GM19239 (cell line): ENCODE measurements around the gene GRIK3.

ENCODE experiments used
- DNase-seq: peaks from one replicate; pipeline ENCODE4 v3.0.0; 2011; ENCODE audit warnings: low spot score; ENCODE audit not compliant: insufficient read length
- FAIRE-seq: peaks from 2 replicates; lab custom pipeline; 2011; peaks lifted over from hg19 to GRCh38; lab: Jason Lieb, UNC

GRIK3 gene

DNA sequence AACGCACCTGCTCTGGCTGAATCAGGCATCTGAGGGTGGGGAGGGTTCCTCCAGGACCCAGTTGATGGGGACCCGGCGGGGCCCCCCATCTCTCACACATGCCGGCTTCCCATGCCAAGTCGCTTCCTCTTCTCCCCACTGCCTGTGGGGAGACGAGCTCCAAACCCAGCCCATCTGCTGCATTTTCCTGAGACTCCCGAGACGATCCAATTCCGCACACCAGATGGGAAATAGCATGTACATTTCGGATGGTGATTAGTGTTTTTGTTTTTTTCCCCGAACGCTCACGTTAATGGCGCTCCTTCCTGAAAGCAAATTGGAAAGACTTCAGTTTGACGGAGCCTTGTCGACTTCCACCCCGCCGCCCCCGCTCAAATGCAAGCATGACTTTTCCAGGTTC lies 13.2 kb upstream of the GRIK3 start:
- DNase-seq: no peak
- FAIRE-seq: no peak

DNA sequence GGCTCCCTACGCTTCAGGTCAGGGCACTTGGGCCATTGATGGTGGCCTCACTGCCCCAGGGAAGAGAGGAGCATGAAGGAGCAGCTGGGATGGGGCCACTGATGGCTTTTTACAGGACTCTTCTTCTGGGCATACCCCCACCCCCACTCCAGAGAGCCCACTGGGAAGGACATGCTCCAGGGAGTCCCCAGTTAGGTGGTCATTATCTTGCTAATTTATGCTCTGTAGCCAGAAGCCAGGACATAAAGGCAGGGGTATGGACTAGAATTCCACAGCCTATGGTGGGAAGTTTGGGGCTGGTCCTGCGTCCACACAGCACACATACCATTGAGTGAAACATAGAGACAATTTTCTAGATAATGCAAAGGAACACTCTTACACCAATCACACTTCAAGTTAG lies 8.8 kb upstream of the GRIK3 start:
- DNase-seq: no peak
- FAIRE-seq: no peak

DNA sequence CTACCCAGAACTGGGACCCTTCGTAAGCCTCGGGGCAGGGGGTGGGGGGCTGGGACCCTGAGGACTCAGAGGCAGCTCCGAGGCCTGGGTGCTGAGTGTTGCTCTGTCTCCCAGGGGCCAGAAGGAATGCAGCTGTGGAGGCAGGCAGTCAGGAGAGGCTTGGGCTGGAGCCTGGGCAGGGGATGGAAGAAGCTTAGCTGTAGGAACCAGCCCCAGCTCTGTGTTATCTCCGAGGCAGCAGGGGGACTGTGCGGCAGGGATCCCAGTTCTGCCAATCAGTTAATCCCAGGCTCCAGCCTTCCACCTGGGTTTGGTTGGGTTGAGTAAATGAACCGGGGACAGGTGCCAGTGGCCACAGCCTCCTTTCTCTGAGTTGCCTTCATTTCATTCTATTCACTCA lies 8.2 kb upstream of the GRIK3 start:
- FAIRE-seq (no peak), DNase-seq (no peak)

DNA sequence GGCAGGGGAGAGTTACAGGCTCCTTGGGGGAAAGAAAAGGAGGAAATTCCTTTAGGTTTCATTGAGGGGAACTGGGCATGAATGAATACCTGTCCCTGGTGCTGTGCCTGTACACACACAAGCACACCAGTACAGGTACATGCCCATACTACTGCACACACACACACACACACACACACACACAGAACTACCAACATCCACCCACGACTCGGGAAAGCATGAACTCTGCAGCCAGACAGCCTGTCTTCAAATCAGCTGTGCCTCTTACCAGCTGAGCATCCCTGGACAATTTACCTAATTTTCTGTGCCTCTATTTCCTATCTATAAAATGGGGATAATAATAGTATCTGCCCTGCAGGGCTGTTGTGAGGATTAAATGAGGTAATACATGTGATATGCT lies 7.2 kb upstream of the GRIK3 start:
- no peak for FAIRE-seq

DNA sequence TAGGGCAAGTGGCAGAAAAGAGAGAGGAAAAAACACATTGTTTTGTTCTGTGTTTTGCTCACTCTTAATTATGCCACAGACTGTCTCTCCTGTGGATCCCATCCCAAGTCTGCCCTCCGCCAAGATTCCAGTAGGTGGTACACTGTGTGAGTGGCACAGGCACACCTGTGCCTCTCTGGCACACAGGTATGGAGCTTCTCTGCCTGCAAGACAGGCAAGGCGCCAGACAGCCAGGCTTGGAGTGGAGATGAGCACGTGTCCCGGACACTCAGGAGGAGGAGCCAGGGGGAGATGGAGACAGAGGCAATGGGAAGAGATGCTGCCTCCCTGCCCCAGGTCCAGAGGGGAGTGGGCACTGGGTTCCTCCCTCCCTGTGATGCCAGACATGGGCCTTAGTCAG lies 6.5 kb upstream of the GRIK3 start:
- FAIRE-seq: no peak
- DNase-seq: no peak

More for the DNA sequence above, 7.2 kb upstream of the GRIK3 start:
- DNase-seq: no peak

DNA sequence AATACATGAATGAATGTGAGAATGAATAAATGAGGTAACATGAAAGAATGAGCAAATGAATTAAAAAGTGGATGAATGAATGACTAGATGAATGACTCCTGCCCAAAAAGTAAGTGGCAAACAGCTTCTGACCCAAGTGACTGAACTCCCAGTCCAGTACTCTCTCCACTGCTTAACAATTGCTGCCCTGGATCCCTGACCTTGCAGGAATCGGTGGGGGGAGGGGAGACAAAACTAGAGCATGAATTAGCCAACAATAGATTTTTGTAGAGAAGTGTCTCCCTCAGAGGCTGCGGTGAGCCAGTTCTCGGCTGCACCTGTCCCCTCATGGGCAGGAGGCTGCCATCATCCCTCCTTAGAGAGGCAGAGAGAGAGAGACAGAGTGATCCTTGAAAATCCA lies 5.9 kb upstream of the GRIK3 start:
- no peak for DNase-seq
- FAIRE-seq: no peak

DNA sequence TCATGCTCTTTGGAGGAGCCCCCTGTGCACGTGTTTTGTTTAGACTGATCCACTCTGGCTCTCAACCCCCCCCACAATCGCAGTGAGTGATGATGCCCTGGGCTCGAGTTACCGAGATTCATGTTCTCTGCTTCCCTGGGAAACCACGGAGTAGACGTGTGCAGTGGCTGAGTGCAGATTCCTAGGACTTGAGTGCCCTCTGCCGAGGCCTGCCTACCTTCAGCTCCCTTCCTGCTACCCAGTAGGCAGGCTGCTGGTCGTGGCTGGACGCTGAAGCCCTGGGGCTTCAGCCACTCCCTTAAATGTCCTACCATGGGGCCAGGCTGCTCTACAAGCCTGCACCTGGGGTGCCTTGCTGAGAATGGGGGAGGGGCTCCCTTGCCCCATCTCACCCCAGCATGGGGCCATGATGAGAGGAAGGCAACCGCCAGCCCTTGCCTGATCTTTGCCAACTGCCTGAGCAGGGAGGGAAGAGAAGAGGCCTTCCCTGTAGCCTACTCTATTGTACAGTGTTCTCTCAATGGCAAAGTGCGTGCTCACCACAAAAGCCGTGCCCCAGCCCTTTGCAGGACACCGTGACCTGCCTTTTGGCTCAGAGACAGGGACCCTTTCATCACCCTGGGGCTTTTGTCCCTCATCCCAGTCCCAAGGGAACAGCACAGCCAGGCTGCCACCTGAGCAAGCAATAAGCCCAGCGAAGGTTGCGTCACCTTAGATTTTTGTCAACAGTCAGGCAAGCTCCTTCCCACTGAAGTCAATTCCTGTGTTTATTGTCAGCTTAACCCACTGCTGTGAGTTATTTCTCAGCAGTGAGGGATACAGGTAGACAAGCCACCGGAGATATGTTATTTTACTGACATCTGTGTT lies 4.1 kb upstream of the GRIK3 start:
- DNase-seq: no peak
- FAIRE-seq: no peak

DNA sequence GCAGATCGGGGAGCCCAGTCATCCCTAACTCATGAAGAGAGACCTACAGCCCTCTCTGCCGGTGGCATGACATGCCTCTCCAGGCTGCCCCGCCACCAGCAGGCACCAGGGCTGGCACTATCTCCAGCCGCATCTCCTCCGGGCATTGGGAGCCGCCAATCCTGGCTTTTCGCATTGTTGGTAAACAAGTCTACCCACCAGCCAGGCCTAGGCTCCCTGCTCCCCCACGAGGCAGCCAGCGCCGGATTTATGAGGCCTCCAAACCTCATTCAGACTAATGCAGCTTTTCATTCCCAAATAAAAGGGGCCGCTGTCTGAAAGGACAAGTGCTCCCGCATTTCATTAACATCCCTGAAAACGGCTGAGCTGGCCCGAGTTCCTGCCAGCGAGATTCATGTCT lies 3.4 kb upstream of the GRIK3 start:
- no peak for FAIRE-seq
- DNase-seq: no peak

DNA sequence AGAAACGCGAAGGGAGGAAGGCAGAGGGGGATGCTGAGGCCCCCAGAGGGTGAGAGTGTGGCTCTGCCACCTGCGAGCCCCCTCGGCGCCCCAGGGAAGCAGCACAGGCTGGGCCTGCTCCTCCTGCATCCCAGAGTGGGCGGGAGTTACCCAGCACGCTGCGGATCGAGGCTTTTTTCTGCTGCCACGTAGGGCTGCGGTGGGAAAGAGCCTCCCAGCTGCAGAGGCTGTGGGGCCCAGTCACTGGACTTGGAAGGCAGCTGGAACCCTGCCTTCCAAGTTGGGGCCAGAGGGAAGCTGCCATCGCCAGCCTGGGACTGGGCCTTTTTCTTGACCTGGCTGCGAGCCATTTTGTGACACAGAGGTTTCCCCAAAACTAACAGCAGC lies 2.3 kb upstream of the GRIK3 start:
- DNase-seq: no peak
- FAIRE-seq: no peak

DNA sequence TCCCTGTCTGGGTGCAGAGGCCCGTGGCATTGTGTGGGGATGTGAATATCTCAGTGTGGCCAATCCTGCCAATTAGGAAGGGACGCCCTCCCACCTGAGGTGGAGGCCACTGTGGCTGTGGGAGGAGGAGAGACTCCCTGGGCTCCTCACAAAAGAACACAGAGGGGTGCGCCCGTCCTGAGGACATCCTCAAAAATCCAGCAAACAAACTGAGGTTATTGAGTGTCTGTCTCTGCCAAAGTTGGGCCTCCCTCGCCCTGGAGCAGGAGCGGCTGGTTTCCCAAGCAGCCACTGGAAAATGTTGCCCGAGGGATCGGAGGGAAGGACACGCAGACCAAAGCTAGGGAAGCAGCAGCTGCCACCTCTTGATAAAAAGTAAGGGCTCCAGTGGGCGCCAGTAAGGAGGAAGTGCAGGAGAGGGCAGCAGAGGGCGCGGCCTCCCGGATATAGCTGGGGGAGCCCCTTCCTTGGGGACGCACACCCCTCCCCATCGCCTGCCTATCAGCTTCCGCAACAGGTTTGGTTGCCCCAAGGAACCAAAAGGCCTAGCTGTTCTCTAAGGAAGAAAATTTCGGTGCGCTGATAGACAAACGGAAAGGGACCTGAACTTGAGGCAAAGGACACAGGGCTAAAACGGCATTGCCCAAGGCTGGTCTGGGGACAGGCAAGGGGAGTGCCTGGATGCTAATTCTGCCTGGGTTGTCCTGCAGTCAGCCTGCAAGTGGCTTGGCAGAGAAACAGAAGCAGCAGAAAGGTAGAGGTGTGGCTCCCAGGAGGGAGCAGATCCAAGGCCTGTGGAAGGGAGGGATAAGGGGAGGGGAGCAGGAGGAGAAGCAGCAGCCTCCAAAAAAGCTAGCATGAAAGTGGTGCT lies 1.7 kb upstream of the GRIK3 start:
- DNase-seq: no peak
- no peak for FAIRE-seq

DNA sequence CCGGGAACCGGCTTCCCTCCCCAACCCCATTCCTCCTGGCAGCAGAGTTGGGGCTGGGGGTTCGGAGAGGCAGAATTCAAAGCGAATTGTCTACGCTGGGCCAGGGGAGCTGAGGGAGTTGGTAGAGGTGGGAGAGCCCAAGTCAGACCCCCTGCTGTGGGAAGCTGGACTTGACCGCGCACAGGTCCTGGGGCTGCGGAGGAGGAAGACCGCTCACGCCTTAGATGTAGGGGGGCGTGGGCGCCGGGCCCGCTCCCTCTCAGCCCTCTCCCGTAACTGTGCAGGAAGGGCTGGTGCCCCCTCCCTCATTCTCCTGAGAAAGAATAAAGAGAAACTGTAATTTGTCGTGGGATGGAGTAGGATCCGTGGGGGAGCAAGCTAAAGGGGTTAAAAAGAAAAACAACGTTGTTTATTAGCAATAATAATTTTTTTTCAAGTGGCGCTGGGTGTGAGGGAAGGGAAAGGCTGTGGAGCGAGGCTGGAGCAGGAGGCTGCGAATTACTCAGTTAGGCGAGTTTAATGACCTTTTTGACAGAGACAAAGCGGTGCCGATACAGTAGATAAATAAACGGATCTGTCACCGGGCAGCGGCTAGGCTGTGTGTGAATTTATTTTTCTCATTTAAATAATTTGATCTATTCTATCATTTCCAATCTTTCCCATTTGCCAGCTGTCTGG lies 838 bp upstream of the GRIK3 start:
- no peak for DNase-seq
- FAIRE-seq: no peak

DNA sequence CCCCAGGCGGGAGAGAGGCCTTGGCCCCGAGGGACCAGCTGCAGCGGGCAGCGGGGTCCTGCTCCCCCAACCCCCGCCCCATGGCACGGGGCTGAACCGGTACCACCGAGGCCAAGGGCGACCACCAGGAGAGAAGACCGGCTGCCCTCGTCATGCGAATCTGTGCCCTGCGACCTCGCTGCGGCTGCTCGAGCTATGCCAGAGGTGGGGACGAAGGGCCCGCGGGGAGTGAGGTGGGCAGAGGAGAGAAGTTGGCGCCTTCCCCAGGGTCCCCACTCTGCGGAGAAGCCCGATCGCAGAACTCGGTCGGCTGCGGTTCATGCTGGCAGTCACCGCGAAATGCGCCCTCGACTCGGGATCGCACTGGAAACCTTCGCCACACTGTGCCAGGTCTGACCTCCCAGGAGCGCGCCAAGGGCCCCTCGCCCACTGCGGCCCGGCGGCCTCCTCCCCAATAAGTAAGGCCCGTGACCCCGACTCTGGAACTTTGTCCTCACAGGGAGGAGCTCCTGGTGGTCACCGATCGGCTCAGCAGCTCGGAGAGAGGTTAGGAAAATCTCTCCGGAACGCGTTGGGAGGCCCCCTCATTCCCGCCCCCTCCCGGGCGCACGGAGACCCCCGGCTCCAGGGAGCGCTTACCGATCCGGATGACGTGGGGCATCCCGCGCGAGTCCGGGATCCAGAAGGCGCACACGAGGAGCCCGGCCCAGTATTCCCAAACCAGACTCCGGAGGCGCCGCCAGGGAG lies 787 bp downstream of the GRIK3 start:
- no peak for FAIRE-seq
- no peak for DNase-seq

DNA sequence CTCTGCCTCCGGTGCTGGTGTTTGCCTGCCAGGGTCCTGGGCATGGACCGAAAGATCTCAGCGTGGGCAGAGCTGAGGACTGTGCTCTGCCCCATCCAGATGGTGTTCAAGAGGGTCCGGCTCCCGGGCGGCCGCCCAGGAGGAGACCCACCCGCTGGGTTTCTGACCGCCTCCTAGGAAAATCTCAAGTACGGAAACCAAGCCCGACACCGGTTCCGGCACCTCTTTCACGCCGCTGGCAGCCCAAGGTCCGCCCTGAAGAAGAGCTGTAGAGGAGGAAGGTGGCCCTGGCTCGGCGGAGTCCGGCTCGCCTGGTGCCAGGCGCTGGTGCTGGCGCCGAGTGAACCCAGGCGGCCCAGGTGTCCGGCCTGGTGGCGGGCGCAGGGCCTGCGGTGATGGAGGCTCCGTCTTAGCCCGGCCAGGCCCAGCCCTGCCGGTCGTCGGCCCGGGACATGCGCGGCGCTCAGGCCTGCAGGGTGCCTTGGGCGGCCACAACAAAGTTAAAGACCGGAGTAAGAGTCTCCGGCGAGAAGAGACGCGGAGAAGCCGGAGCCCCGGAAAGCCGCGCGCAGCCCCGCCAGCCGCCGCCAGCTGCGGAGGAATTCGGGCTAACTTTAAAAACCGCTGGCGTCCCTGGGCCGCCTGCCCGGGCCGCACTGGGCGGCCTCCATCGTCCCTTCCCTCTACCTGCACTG lies 1.5 kb downstream of the GRIK3 start:
- FAIRE-seq: no peak

DNA sequence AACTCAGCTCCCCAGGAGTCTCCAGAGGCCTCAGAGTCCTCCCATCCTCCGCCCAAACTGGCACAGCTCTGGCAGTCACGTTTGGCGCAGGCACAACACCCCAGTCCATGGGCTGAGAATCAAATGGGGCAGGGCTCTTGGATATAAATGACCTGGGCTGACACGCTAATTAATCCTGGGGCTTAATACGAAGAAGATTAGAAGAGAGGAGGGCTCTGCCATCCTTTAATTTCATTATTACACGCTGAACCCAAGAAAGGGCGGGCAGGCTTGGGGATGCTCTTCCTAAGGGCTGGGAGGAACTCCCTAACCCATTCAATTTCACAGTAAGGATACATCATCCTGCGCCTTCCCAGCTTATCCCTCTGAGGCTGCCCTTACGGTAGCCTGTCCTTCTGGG lies 2.4 kb downstream of the GRIK3 start:
- DNase-seq: no peak

More for the DNA sequence above, 1.5 kb downstream of the GRIK3 start:
- no peak for DNase-seq

DNA sequence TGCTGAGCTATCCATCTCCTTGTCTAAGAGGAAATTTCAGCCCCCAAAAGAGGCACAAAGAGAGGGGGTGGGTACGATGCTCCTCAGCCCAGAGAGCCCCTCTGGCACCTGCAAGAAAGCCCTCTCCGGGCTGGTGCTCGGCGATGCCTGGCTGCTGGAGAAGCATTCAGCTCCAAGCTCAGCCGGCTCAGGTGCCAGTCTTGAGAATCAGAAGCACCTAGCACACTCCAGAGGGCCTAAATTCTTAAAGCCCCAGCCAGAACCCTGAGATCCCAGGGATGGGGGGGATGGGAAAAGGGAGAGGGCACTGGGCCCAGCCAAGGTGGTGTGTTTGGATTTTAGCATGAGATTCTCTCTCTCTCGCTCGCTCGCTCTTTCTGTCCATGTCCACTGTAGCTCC lies 2.9 kb downstream of the GRIK3 start:
- DNase-seq (no peak), FAIRE-seq (no peak)

More for the DNA sequence above, 2.4 kb downstream of the GRIK3 start:
- FAIRE-seq: no peak

DNA sequence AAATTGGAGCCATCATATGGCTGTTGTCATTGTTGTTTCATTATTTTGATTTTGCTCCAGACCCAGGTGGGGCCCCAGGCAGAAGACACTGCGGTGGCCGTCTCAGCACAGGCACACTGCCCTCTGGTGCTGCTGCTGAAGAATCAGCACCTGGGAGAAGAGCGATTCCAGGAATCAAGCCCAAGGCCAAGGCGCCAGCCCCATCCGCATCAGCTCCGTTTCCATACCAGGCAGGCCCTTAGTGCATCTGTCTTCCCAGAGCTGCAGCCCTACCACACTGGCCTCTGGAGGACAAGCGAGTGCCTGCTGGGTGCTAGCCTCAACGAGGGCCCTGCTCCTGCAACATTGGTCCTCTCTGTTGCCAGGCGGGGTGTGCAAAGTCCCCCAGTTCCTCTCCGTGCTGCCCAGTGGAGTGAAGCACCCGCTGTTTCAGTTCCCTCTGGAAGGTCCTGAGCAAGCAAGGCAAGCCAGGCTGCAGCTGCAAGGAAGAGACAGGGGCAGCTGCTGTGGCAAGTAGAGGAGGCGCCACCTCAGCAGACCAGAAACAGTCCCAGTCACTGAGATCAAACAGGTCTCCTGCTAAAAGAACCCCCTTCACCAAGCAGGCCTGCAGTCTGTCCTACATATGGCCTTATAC lies 5.2 kb downstream of the GRIK3 start:
- no peak for FAIRE-seq
- no peak for DNase-seq

DNA sequence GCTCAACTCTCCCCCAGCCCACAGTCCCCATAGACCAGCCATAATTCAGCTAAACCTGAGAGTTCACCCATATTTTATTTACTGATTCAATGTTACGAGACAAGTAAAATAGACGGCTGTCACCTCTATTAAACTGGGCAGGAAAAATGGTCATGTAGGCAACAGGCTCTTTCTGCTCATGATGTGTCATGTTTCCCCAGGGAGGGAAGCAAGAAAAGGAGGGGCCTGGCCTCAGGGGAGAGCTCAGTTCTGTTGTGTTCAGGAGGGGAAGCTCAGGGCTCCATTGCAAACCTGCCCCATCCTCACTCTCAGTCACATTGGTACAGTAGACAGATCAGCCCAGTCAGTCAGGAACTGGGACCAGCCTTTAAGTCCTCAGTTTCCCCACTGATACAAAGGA lies 12.8 kb downstream of the GRIK3 start:
- DNase-seq (no peak), FAIRE-seq (no peak)

DNA sequence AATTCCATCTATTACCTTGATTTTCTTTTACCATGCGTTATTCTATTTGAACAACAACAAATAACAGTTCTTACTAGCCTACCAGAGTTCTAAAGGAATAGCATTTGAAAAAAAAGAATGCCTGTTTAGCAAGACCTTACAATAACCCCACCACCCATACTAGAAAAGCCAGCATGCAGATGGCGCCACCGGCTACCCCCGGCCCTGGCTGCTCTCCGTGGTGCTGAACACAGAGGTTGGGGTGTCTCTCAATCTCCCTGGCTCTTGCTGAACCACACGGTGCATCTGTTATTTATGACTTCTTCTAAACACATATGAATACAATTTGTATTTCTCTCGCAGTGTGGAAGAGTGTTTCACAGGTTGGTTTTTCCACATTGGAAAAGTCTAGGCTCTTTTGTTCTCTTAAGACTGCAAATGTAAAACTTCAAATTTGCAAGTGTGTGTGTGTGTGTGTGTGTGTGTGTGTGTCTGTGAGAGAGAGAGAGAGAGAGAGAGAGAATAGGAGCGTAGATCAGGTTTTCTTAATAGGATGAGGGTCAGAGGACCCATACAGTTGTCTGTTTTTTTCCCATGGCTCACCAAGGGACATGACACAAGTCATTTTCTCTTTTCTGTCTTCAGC lies 13.6 kb downstream of the GRIK3 start:
- FAIRE-seq: no peak
- no peak for DNase-seq

DNA sequence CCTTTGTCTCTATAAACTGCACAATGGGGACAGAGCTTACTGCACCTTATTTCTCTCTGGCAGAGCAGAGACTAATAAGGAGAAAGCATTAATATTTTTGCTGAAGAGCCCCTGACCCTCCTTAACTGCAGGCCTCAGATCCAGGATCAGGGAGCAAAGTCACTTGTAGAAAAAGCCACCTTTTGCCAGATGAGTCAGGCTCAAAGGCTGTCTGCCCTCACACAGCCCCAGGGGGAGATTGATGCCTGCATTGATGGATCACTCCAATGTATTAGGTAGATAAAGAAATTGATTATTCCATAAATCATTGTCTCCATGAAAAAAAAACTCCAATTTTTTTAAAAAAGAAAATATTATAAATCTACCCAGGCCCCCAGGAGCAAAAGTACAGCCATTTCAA lies 15.8 kb downstream of the GRIK3 start:
- no peak for FAIRE-seq
- DNase-seq: no peak
